SH-SY5Y (cell line): ENCODE results near the gene PYGB.
A peak's percentile ranks its signal among the peaks of the same experiment; 100 is the strongest.

ENCODE experiments used
- GATA2 ChIP-seq: IDR thresholded peaks from 2 replicates; pipeline ENCODE4 v1.6.1; 2011; ENCODE audit warnings: mild to moderate bottlenecking, low read depth, low read length
- GATA3 ChIP-seq: IDR thresholded peaks from 2 replicates; pipeline ENCODE4 v1.6.1; 2011; ENCODE audit warnings: low read depth, mild to moderate bottlenecking, low read length, moderate library complexity

The PYGB gene

DNA sequence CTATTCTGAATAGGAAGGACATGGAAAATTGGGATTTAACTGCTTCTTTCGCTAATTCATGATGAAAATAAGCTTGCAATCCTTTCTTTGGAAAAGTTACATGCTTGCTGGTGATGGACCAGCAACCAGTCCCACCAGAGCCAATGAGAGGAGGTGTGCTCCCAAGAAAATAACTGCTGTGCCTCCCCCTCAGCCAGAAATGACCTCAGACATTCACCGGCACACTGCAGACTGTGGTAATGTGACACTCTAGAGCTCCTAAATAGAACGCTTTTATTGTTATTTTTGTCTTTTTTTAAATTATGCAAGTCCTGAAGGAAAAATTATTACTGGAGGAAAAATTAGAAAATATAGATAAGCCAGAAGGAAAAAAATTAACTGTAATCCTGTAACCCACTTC lies 2.6 kb downstream of the PYGB start:
- TF ChIP-seq GATA2 (no peak), GATA3 (no peak)

DNA sequence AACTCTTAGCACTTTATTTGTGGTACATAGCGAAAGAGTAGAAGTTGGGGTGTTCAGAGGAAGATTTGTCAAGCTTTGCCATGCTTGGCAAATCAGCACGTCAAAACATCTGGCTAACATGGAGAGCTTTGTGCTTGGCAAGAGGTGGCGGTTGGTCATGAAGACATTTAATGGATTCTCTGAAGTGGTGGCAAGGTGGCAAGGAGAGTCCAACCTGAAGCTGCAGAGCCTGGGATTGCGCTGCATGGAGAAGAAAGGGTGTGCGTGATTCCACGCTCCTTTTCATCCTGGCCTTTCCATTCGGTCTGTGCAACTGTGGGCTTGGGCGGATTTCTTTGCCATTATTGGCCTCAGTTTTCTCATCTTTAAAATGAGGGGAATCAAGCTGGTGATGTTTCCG lies 3.1 kb downstream of the PYGB start:
- no peak for TF ChIP-seq GATA2
- TF ChIP-seq GATA3: no peak

DNA sequence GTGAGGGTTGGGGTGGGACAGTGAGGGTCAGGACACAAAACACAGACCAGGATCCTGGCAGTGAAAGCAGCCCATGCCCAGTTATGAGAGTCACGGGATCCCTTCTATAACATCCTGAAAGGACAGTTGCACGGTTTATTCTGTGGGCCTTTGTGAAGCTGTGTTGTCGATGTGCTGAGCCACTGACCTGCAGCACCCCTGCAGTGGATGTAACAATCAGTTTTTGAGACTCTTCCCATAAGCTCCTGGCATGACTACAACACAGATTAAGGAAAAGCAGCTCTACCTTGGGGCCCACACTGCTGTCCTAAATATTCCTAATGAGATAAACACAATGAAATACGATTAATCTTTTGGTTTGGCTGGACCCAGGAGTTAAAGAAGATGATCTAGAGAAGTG lies 3.7 kb downstream of the PYGB start:
- no peak for TF ChIP-seq GATA2
- TF ChIP-seq GATA3: no peak

DNA sequence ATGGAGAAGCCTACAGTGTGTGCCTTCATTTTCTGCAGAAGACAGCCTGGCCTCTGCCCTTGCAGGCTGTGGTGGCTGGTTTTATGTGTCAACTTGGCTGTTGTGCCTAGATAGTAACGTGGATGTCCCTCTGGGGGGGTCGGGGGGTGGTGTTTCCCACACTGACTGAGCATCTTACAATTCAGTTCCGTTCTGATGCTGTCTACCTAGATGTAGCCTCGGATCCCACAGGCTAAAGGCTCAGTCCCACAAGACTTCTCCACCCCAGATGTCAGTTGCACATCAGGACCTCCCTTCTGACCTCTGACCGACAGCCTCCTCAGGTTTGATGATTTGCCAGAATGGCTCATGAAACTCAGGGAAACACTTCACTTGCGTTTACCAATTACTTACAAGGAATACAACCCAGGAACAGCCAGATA lies 4.4 kb downstream of the PYGB start:
- TF ChIP-seq GATA3 (no peak), GATA2 (no peak)

GRCh38 chr20:25252686-25253421 lies 5.0 kb downstream of the PYGB start:
- TF ChIP-seq GATA3 (no peak), GATA2 (no peak)

DNA sequence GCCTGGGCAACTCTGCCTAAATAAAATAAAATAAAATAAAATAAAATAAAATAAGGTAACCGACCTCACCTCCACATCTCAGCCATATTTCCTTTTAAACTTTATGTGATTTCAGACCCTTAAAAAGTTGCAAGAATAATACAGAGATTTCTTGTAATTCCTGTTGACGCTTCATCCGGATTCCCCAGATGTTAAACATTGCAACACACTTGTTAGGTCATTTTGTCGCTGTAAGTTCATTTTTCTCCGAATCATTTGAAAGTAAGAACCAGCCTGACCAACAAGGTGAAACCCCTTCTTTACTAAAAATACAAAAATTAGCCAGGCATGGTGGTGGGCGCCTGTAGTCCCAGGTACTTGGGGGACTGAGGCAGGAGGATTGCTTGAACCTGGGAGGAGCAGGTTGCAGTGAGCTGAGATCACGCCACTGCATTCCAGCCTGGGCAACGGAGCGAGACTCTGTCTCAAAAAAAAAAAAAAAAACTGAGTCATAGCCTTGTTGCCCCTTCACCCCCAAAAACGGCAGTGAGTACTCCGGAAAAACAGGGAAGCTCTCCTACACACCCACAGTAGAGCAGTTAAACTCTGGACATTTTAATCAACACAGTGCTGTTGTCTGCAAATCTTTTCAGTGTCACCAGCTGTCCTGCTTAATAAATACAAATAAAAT lies 5.9 kb downstream of the PYGB start:
- TF ChIP-seq GATA2 (no peak), GATA3 (no peak)

DNA sequence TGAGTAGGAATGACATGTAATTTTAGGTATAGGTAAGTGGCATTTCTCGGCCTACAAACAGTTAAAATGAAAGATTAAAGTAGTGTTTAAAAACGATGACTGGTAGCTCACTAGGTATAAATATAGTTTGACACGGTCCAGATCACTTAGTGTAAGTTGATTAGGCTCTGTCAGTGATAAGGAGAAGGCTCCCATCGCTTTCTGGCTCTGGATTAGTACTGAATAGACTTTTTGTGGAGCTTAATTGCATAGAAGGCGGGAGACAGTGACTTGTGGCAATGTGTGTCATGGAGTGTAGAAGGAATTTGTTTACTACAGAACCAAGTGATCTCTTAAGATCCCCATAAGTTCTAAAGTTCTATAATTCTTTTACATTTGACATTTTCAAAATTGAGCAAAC lies 6.7 kb downstream of the PYGB start:
- TF ChIP-seq GATA2: peak; percentile 71; the same call in 1 of the 2 replicates
- TF ChIP-seq GATA3: no peak

- TF ChIP-seq GATA3: no peak
- no peak; the same call in 1 of the 2 replicates for TF ChIP-seq GATA2
These were observed 7.2 kb downstream of the PYGB start for GRCh38 chr20:25254986-25255680.

GRCh38 chr20:25256226-25256859 lies 8.5 kb downstream of the PYGB start:
- TF ChIP-seq GATA3 (no peak), GATA2 (no peak)

GRCh38 chr20:25257130-25257529 lies 9.2 kb downstream of the PYGB start:
- no peak for TF ChIP-seq GATA3
- TF ChIP-seq GATA2: no peak

DNA sequence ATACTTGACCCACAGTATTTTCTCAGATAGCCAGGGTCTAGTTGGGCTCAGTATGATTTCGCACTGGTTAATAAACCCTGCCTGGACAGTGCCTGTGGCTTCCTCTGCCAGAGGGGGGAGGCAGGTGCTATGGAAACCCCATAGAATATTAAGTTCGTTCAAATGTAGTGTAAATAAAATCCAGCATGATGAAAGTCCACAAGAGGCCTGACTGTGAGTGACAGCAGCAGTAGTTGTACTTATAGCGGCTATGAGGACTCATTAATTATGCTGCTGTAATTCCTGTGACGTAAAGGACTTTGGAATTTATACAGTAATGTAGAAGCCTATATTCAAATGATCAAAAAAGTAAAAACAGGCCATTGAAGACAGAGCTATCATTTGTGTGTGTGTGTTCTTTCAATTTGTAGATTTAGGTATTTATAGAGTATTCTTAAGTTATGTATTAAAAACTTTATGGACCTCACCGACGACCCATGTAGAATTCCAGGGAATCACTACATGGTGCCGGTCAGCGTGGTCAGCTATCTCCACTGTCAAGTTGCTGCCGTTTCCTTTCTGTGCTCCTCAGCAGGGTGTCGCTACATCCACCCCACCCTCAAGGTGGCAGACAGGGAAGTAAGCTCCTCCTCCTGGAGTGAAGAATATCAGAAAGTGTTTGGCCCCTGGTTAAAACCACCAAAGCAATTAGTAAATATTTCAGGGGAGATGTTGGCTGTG lies 10.0 kb downstream of the PYGB start:
- TF ChIP-seq GATA2: no peak
- TF ChIP-seq GATA3: no peak

DNA sequence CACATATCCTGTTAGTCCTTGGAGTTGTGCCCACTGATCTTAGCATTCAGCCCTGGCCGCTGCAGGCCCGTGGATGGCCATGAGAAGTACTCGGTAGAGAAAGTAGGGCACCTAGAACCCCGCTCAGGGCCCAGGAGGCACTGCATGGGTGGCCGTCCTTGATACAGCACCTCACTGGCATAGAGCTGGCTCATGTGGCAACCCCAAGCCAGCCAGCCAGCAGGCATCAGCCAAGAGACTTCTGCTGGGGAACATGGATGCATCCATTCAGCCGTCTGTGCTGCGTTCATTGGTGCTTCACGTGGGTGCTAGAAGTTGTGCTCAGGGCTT lies 10.6 kb downstream of the PYGB start:
- TF ChIP-seq GATA3 (no peak), GATA2 (no peak)

DNA sequence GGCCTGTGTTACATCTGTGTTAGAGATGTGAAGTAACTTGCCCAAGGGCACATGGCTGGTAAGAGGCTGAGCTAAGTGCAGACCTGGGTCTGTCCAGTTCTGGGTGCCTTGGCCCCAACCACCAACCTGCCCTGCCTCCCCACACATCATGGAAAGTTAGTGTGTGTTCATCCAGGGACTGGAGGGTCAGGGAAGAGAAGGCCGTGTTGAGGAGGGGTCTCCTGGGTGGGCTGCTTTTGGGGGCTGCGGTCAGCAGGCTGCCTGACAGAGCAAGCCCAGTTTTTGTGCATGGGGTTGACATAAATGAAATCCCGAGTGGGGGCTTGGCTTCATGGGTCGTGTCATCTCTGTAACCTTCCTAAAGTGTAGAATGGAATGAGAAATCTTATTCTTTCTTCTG lies 10.9 kb downstream of the PYGB start:
- no peak for TF ChIP-seq GATA3
- no peak for TF ChIP-seq GATA2

DNA sequence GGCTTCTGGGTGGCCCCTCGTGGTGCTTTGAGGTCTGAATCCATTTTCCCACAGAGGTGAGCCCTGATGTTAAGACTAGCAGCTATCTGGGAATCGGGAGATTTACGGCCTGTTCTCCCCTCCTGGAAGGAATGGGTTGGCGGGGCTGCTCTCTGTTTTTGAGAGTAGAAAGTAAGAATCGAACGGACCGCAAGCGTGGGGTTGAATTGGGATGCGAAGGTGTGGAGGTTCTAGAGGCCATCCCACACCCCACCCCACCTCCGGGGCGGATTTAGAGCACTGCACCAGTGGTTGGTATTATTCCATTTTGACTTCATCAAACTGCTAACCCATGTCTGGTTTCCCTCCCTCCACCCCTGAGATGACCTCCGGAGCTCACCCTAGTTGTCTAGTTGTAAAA lies 11.5 kb downstream of the PYGB start:
- no peak for TF ChIP-seq GATA3
- TF ChIP-seq GATA2: no peak

DNA sequence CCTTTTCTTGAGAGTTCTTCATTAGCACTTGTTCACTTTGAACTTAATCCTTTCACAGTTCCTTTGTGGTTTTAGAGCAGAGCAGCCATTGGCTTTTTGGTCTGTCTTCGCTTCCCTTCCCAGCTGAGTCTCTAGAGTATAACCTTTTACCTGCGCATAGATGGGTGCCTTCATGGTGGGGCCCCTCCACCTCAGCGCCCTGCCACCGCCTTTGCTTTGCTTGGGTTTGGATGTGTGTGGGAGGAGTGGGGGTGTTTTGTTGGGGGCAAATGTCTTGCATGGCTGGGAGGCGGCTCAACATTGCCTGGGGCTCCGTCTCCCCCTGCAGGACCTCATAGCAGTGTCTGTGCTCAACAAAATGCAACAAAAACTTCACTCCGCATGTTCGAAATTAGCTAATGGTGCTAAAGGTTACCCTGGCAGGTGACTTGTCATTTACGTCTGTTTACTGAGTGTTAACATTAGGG lies 11.9 kb downstream of the PYGB start:
- no peak for TF ChIP-seq GATA2
- TF ChIP-seq GATA3: no peak
